HG03521 (cell line): ENCODE data around the gene PLS1.
A peak's percentile ranks its signal among the peaks of the same experiment; 100 is the strongest.
"Not testable (repeated sequence)": the region's sequence is repeated elsewhere in the genome, so short reads cannot be mapped to it uniquely, and the experiment has no call there.

ENCODE experiments used
- ATAC-seq: cut with Tn5 transposase; IDR thresholded peaks from one replicate; pipeline ENCODE4 v1.9.1; 2021; ENCODE audit warnings: mild to moderate bottlenecking, moderate library complexity; ENCODE audit not compliant: unreplicated experiment

Gene PLS1

DNA sequence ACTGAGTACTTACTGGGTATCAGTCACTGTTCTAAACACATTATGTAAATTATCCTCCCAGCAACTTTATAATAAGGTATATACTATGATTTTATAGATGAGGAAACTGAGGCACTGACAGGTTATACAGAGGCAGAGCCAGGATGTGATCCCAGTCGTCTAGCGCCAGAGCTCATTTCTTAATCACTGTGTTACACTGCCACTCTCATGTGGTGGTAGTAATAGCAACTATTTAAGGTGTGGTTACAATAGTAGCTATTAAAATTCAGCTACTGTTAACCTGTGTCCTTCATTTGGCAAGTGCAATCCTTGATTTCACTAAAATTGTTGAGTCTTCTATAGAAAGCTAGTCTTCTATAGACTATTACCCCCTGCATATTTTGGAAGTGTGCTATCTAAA, 84.5 kb downstream of the PLS1 start:
- no peak for ATAC-seq

DNA sequence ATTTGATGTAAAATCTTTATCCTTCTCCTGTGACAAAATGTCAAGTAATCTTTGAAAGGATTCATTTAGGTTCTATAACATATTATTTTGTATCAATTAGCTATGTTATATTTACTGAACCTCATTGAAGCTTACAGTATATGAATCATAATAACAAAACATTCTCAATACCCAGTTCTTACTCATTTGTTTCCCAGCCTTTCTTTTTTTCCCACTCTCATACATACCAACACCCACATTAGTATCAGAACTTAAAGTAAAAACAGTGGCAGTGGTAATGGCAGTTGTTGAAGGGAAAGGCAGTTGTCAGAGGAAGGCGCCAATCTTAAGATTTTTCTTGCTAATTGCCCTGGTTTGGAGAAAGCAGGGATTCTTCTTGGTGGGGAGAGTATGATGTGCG, 94.4 kb downstream of the PLS1 start:
- no peak for ATAC-seq

DNA sequence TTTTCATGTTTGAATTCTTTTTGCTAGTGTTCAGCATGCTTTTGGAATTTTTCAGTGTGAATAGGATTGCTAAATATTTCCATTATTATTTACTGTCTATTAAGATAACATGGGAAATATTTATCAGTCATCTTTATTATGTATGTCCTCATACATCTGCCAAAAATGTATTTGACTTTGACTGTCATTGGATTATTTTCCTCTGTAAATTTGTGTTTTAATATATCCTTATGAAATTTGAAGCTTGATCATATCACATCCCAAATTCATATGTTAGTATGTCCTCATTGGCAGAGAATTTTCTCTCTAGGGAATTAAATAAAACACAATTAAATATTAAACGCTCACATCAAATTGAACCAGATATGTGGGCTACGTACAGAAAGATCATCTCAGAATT, 95.3 kb downstream of the PLS1 start:
- no peak for ATAC-seq

DNA sequence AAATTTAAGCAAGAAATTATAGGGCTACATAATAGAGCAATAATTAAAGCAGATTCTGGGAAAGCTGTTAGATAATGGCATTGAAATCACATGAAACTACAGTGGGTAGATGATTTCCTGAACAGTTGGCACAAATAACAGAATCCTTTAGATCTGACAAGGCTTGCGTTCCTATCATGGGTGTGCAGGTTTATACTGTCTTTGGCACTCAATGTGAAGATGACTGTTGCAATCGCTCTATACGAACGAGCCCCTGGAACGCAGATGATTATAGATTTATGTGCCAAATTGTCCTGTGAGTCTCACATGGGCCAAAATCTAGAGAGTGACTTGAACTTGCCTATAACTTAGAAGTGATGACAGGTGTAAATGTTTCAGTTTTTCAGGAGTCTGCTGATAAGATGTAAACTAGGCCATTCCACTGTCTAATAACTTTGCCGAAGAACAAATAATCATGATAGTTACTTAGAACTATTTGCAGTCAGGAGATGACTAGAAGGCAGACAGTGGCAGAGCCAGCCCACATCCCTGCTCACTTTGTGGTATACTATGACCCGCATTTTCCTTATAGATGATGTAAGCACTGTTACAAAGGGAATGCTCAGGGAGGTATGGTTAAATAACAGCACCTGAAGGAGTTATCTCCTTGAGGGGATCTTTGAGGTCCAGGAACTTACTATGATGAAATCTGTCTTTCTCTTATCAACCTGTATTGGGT, 97.1 kb downstream of the PLS1 start:
- no peak for ATAC-seq

DNA sequence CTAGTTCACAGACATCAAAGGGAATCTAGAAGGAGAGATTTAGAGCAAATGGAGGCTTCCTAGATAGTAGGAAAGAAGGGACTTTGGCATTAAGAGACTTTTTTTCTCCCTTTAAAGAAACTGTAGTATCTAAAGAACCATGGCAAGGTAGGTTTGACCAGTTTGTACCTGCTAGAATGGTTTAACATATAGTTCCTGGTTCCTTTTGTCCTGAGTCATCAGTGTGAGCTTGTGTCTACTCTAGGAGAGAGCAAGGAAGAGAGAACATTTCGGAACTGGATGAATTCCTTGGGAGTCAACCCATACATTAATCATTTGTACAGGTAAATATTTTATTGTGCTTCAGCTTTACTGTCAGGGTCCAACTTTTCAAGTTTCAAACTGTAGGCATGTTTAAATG, 98.0 kb downstream of the PLS1 start:
- no peak for ATAC-seq

DNA sequence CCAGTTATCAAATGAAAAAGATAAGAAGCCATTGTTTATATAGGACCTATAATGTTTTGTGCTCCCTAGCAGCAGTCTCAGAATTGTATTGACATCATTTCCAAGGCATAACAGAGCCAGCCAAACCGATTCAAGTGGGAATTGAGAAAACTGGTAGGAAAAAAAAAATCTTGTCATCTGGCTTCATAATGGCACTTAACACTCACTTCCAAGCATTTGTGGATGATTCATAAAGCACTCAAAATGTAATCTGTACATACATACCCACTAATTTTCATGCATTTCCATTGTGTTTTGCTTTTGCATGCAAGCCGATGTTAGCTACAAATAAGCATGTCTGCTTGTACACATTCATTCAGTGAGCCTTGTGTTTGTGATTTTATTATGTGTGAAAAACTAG, 109.0 kb downstream of the PLS1 start:
- no peak for ATAC-seq

DNA sequence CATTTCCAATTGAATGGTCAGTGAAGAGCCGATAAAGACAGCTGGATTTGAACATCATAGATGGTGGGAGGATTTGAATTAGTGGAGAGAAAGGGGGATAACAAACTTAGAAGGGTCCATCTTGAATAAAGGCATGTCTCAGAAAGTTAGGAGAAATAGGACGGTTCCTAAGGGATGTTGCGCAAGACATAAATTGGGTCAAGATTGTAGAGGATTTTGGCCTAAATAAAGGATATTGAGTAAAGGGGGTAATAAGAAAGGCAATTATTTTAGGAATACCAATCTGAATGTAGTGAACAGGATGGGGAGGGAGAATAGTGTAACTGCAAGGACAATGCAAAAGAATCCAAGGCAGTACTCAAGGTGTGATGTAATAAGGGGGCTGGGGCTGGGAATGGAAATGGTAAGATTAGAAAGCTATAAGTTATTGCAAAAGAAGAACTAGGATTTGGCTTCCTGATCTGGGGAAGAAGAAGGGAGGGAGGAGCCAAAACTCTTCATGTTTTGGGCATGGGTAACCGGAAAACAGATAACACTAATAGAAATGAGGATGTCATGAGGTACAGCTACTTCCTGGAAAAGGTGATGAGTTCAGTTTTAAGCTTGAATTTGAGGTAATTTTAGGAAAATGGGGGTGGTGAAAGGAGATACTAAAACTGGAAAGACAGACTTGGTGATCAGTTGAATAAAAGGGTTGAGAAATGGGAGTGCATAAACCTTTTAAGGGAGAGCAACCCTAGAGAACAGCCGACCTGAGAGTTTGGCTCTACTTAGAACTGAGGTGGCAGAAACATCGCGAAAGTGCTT, 110.3 kb downstream of the PLS1 start:
- ATAC-seq, result no peak

DNA sequence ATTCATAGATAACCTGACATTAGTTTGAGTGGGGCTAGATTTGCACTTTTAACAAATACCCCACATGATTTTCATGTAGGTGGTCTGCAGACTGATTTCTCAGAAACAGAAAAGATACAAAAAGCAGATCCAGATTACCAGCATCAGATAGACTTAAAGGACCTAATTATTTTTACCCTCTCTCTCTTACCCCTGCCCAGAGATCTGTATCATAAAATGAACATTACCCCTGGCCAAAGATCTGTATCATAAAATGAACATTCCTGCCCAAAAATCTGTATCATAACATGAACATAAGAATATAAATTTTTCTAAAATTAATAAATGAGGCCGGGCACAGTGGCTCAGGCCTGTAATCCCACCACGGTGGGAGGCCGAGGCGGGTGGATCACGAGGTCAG, 113.0 kb downstream of the PLS1 start:
- ATAC-seq, result no peak

DNA sequence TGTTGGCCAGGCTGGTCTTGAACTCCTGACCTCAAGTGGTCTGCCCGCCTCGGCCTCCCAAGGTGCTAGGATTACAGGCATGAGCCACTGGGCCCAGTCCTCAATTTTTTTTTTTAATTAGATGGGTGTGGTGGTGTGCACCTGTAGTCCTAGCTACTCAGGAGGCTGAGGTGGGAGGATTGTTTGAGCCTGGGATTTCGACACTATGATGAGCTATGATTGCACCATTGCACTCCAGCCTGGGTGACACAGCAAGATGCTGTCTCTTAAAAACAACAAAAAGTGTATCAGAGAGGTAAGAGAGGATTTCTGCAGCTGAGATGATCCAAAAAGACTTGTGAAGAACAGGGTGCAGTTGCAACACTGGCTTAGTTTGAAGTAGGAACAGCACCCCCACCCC, 118.7 kb downstream of the PLS1 start:
- ATAC-seq, result not testable (repeated sequence)

DNA sequence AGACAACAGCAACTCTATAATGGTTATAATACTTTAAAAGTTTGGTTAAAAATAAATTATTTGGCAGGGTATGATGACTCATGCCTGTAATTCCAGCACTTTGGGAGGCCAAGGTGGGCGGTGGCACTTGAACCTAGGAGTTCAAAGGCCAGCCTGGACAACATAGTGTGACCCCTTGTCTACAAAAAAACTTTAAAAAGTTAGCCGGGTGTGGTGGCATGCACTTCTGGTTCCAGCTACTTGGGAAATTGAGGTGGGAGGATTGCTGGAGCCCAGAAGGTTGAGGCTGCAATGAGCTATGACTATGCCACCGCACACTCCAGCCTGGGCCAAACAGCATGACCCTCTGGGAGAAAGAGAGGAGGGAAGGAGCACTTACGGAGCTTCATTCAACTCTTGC, 119.9 kb downstream of the PLS1 start:
- no peak for ATAC-seq

DNA sequence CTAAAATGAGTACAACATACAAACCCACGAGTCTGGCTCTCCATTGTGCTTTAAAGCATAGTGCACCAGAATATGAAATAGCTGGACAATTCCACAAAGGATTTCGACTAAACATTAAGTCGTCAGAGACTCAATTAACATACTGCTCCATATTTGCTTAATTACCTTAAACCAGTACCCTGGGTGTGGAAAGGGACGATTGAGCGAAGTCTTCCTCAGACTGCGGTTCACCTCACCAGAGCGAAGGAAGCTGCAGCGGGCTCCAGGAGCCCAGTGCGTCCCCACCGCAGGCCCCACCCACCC, 127.4 kb downstream of the PLS1 start:
- no peak for ATAC-seq

DNA sequence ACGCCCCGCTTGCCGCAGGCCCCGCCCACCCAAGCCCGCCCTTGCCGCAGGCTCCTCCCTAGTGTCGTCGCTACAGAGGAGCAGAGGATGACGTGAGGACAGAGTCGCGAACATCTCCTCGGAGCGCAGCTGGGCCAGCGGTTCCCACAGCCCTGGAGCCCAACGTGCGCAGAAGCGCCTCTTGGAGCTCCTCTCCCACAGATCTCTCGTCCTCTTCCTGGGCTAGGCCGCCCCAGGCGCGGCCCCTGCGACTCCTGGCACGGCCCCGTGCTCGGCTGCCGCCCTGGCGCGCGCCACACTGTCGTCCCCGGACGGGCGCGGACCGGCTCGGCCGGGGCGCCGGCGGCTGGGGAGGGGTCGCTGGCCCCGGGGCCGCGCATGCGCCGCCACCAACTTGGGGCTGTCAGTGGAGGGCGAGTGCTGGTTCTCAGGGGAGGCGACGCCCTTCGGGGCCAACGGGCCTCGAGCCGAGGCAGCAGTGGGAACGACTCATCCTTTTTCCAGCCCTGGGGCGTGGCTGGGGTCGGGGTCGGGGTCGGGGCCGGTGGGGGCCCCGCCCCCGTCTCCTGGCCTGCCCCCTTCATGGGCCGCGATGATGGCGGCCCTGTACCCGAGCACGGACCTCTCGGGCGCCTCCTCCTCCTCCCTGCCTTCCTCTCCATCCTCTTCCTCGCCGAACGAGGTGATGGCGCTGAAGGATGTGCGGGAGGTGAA, 127.9 kb downstream of the PLS1 start, which contains the start of gene TRPC1:
TRPC1 (plus strand) TSS at position 67 of the 714 bp plus-strand sequence; CDS start at position 593, 526 bp downstream.
- ATAC-seq, result peak; percentile 97

DNA sequence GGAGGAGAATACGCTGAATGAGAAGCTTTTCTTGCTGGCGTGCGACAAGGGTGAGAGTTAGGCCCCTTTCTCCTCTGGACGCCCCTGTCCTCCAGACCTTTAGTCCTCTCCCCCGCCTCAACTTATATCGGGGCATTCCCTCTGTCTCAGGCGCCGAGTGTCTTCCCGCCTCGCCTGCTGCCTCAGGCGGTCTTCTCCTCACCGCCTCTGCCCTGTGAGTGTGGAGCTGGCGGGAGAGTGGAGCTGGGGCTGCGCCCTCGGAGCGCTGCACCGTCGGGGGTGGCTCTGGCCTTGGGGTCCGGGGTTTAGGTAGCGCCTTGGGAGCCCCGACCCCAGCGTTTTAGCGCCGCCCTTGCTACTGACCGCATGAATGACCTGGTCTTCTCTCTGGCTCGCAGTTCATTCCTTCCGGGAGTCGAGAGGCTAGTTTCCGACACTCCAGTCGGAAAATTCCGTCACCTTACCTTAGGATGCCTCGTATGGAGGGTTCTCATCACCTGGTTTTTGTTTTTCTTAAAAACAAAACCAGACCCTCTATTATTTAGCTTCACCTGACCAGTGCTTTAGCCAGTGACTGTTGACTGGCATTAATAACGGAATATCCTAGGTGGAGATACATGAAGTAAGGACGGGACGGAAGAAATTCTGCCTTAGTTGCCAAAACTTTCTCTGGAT, 128.6 kb downstream of the PLS1 start:
- ATAC-seq, result peak; percentile 7

DNA sequence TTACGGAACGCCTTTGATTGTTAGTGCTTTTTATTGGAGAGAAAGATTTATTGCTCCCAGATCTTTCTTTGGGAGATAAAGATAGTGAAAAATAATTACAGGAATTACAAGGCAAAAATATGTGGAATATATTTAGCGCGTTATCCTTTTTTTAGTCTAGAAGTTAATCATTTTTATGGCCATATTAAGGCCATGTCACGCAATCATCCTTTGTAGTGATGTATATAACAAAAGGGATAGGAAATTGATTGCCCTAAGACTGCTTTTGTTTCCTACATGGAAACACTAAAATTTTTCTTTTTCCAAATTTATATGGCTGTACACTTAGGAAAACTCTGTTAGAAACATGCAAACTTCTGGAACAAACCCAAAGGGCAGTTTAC, 129.2 kb downstream of the PLS1 start:
- no peak for ATAC-seq

DNA sequence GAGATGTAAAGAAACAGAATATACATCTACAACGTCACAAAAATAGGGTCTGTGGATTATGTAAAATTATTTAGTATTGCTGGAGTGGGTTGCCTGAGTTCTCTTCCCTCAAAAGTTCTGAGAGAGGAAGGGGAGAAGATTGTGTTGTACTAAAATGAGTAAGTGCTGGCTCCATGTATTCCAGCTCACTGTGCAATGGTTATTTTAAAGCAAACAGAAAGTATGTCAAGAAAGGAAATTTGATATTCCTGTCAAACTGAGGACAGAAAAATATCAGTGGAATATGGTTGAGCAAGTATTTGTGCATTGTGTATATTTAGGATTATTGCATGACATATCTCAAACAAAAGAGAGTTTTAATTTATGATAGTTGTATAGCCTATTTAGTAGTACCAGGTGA, 129.8 kb downstream of the PLS1 start:
- no peak for ATAC-seq

DNA sequence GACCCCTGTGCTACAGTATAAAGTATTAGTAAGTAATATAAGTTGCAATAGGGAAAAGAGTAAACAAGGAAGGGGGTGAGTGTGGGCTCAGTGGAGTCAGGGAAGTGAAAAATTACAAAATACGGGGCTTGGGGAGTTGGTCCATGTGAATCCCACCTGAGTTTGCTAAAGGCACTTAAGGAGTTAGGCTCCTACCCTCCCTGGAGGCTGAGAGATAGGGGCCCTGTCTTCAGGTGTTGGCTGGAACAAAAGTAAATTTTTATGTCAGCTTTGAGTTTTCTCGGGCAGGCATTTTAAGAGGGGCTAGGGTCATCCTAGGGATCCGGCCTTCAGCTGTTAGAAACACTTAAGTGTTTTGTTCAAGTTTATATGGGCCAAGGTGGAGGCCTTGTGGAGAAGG, 135.9 kb downstream of the PLS1 start:
- no peak for ATAC-seq

DNA sequence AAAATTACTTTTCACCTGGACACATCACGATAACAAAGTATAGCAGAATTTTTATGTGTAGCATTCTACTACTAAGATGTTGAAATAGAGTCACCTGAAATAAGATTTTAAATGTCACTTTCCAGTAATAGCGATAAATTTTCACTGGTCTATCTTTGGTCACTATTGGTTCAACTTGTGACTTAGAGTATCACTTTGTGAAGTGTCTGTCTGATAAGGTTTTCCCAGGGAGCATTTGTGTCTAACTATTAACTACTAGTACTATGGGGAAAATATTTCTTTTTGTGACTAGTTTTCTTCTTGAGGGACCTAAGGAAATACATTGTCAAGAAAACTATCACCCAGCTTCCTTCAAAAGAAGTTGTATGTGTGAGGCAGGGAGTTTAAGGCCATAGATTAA, 138.6 kb downstream of the PLS1 start:
- ATAC-seq, result no peak

DNA sequence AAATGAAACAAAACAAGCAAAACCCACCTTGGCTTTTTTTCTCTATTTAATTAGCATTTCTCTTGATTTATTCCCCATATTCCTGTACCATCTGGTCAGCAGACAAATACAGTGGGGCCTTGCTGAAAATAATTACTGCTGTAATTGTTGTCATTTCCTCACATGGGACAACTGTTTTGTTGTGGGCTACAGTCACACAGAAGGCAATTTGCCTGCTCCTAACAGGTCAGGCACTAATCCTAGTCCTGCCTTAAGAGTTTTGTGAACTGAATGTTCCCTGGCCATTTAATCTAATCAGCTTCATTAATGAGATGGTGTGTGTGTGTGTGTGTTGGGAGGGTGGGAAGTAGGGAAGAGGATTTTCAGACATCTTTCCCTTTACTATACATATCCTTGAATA, 139.3 kb downstream of the PLS1 start:
- ATAC-seq, result no peak

DNA sequence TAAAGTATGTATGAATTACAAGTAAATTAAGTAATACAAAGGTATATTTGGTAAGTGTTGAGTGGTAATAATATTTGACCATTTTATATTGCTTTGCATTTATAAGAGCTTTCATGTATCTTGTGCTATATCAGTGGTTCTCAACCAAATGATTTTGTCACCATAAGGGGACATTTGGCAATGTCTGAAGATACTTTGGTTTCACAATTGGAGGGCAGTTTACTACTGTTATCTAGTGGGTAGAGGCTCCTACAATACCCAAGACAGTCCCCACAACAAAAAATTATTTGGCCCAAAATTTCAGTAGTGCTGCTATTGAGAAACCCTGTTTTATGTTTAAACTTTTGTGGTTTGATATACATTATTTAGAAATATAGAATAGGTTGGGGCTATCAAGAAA, 142.2 kb downstream of the PLS1 start:
- no peak for ATAC-seq

DNA sequence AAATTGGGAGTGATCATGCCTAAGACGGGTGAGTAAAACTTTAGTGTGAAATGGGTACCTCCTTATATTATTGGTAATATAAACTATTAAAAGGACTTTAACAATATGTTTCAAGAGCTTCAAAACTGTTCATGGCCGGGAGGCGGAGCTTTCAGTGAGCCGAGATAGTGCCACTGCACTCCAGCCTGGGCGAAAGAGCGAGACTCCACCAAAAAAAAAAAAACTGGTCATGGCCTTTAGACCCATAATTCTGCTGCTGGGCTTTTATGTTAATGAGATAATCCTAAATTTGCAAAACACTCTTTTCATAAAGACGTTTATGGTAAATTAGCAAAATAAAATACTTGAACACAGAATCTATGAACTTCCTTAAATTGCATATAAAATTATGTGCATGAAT, 150.5 kb downstream of the PLS1 start:
- no peak for ATAC-seq

DNA sequence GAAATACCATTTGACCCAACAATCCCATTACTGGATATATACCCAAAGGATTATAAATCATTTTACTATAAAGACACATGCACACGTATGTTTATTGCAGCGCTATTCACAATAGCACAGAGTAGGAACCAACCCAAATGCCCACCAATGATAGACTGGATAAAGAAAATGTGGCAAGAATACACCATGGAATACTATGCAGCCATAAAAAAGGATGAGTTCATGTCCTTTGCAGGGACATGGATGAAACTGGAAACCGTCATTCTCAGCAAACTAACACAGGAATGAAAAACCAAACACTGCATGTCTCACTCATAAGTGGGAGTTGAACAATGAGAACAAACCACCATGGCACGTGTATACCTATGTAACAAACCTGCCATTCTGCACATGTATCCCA, 154.3 kb downstream of the PLS1 start:
- not testable (repeated sequence) for ATAC-seq
